Limb (tissue), 2 donors: ENCODE measurements around the gene CSMD2.

Source experiments
- DNase-seq, 2 donors: peaks; one replicate each; pipeline ENCODE4 v3.0.0-alpha.2; 2016; ENCODE audit errors: extremely low spot score in 2 of 2

Gene CSMD2

GRCh38 chr1:33616780-33617179 lies 548.2 kb downstream of the CSMD2 start:
- DNase-seq: no peak

DNA sequence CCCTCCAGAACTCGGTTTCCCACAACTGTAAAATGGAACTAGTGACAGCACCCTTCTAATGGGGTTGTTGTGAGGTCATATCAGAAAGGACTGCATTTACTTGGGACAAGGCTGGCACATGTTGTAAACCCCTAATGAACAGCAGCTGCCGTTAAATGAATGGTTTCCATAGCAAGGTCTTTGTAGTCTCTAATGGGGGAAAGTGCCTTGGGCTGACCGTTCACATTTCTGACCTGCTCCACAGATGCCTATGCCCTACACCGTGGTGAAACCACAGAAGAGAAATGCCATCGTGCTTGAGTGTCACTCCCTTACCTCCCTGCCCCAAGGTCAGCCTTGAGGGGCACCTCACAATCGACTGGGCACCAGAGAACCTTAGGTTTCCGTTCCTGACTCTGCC lies 549.5 kb downstream of the CSMD2 start:
- no peak for DNase-seq

- no peak for DNase-seq
Observed at GRCh38 chr1:33610864-33611455, 554.1 kb downstream of the CSMD2 start.

- DNase-seq: no peak
Observed at GRCh38 chr1:33610391-33610790, 554.6 kb downstream of the CSMD2 start.

DNA sequence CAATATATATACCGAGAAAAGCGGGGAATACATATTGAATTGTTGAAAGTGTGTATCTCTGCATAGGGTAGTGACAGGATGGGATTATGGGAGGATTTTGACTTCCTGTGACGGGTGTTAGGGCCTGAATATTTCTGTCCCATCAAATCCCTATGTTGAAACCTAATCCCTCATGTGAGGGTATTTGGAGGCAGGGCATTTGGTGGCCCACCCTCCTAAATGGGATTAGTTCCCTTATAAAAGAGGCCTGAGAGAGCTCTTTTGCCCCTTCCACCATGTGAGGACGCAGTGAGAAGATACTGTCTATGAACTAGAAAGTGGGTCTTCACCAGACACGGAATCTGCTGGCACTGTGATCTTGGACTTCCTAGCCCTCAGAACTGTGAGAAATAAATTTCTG lies 555.3 kb downstream of the CSMD2 start:
- no peak for DNase-seq

- no peak for DNase-seq
Observed at GRCh38 chr1:33608825-33609400, 556.1 kb downstream of the CSMD2 start.

DNA sequence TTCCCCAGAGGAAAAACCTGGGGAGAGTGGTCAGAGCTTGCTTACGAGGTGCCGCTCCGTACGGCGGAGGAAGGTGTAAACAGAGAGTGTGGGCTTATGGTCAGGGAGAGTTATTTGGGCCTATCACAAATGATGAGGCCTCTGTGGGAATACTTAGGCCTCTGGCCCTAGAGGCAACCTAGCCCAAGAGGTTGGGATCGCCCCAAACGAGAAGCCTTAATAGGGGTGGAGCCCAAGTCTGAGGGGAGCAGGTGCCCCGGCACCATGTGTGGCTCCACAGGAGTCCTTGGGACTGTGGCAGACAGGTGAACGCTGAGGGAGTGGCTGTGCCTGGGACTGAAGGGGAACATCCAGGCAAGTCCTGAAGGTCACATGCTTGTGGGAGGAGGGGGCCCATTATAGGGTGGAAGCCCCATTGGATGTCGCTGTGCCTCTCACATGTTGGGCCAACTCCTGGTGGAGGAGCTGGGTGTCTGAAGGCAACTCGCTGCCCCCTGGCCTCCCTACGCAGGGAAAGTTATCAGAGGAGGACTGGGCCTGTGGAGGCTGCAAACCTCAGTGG lies 557.5 kb downstream of the CSMD2 start:
- no peak for DNase-seq

GRCh38 chr1:33606272-33606671 lies 558.8 kb downstream of the CSMD2 start:
- no peak for DNase-seq

DNA sequence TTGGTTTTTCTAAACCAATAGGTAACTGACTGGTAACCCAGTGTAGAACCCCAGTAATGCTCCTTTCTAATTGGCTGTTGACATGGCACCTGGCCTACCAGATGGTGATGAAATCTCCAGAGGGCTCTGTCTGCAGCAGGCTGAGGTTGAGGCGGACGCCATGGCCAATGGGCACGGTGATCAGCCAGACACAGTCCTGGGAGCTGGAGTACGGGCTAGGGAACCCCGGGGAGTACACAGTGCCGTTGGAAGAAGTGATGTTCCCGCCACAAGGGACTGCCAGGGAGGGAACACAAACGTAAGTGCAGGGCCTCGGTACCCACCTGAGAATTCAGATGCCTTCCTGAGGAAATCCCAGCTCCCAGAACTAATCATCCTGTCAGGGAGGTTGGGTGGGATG lies 562.8 kb downstream of the CSMD2 start:
- DNase-seq: no peak

DNA sequence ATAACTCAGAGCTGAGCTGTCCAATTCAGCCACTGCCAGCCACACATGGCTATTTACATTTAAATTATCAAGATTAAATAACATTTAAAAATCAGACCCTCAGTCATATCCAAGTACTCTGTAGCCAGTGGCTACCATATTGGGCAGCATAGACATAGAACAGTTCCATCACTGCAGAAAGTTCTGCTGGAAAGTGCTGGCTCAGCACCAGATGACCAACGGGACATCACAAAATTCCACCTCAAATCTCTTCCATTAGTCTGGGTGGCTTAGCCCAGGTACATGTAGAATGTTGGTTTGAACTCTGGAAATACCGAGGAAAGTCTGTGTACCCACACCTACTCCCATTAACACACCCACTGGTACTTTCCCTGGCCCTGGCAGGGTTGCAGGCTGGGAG lies 563.3 kb downstream of the CSMD2 start:
- no peak for DNase-seq

- DNase-seq: peak in 1 of 2 donors; percentile 6
Observed at GRCh38 chr1:33599516-33600115, 565.4 kb downstream of the CSMD2 start.

GRCh38 chr1:33588726-33589125 lies 576.3 kb downstream of the CSMD2 start:
- no peak for DNase-seq

- no peak for DNase-seq
Observed at GRCh38 chr1:33586795-33587194, 578.2 kb downstream of the CSMD2 start.

- DNase-seq: no peak
Observed at GRCh38 chr1:33586106-33586505, 578.9 kb downstream of the CSMD2 start.

DNA sequence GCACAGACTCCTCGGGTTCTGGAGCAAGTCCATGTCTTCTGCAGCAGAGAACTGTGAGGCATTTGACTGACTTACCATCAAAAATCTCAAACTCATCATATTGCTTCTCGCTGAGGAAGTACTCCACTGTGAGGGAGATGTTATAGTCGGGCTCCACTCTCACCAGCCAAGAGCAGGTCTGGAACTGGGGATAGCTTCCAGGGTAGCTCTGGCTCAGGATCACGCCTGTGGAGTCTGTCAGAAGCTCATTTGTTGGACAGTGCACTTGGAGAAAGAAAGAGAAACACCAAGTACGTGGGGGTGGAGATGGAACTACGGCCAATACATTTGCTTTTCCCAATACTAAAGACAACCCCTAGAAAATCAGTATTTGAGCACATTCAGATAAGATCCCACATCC lies 581.5 kb downstream of the CSMD2 start:
- DNase-seq: no peak

DNA sequence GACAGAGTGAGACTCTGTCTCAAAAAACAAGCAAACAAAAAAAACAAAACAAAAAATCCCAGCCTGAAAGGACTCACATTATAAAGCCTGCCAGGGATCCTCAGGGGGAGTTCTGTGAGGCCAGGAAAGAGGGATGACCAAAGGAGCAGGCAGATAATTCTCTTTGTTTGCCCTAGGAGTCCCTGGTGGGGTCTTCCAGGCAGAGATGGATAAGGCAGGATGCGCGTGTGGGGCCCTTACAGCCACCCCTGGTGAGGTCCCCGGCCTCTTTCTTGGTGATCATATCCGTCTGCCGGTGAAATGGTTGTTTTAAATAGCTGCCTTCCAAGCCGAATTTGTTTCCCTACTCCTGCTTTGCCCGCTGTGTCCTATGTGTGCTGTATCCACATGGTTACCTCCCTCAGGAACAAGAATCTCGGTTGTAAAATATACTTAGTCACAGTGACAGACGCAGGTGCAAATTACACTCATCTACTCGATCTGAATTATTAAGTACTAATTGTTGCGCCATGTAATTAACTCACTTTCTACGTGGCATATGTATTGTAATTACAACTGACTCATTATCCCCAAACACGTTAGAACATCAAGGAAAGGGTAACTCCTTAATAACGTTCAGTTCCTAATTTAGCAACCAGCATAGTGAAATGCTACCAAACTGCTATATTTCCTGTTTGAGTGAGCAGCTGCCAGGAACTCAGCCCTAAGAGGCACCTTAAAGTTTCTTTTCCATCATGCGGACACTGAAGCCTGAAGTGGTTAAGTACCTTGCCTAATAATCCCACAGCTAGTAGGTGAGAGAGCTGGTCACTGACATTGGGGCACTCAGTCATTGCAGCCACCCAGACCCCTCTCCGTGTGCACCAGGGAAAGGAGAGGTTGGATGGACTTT lies 586.2 kb downstream of the CSMD2 start:
- no peak for DNase-seq

DNA sequence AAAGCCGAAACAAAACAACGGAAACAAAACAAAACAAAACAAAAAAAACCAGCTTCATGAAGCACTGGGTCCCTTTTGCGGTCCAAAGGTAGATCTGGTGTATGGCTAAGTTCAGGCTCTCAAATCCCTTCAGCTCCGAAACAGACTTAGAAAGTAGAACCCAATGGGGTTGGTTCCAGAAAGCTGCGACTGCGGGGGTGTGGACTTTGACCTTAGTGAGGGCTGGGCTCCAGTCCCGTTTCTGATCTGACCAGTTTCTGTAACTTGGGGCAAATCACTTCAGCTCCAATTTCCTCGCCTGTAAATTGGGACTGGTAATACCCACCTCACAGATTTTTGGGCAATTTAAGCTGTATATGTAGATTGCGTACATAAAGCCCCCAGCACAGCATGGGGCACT lies 587.4 kb downstream of the CSMD2 start:
- DNase-seq: no peak

DNA sequence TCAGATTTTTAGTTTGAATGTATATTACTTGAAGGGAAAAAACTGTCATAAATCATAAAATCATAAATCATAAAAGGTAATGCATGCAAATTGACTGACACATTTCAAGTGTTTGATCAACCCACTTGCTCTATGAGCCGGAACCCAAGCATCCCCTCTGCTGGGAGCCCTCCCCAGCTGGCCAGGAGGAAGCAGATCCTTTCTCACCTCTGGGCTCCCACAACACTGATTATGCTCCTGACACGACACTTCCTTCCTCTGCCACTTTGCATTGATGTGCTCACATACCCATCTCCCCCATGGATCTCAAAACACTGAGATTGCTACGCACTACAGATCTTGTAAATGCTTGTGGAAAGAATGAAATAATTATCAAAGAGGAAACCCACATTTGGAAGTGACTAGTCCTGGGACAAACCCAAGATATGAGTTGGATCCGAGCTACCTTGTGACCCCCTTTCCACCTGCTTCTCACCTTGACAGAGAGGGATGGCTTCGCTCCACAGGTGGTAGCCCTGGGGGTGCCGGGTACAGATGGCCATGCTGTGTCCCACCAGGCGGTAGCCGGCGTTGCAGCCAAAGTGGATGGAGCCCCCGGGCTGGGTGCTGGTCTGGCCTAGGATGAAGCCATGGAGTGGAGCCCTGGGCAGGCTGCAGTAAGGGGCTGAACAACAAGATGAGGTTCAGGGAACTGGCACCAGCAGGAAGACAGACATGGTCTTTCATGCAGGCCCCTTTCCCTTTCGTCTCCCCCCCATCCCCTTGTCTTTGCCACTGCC lies 588.0 kb downstream of the CSMD2 start:
- no peak for DNase-seq

GRCh38 chr1:33575324-33575879 lies 589.6 kb downstream of the CSMD2 start:
- peak in 1 of 2 donors; percentile 2 for DNase-seq

- DNase-seq: no peak
Observed at GRCh38 chr1:33573661-33574060, 591.4 kb downstream of the CSMD2 start.

- no peak for DNase-seq
Observed at GRCh38 chr1:33572387-33572786, 592.6 kb downstream of the CSMD2 start.
